ENCODE results near the gene MCAT. TPM values are rescaled to one million over a fixed set of nuclear protein-coding genes. Genes with fewer than 3 reads are reported as not detected.

MCAT gene, protein sequence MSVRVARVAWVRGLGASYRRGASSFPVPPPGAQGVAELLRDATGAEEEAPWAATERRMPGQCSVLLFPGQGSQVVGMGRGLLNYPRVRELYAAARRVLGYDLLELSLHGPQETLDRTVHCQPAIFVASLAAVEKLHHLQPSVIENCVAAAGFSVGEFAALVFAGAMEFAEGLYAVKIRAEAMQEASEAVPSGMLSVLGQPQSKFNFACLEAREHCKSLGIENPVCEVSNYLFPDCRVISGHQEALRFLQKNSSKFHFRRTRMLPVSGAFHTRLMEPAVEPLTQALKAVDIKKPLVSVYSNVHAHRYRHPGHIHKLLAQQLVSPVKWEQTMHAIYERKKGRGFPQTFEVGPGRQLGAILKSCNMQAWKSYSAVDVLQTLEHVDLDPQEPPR
- total RNA-seq (2012; rRNA removed) (7.3 and 8.3 TPM in 2 replicates), polyA plus RNA-seq (2012; rRNA removed) (19.7 and 21.2 TPM in 2 replicates), Bru-seq, nascent RNA (percentile 48 among the genes with signal in this experiment), BruChase-seq, experiment 1, labeled RNA remaining after a 6-hour chase (percentile 51 among the genes with signal in this experiment), BruChase-seq, experiment 2, labeled RNA remaining after a 2-hour chase (percentile 44 among the genes with signal in this experiment)
- 25.4 and 27.1 TPM in 2 replicates for polyA plus RNA-seq (2012; cell fraction: cytosol; rRNA removed)
- 11.1 and 16.6 TPM in 2 replicates for polyA plus RNA-seq (2012; cell fraction: nucleus; rRNA removed; ENCODE audit: low replicate concordance)
- long read RNA-seq, transcript MCAT-201 (4 exons, 2,056 nt): major isoform, 7 of 11 reads
- long read RNA-seq, partial matches to known transcripts: 0 of 11 reads
- long read RNA-seq, other reads (novel, unspliced or antisense): 2 of 11 reads

DNA sequence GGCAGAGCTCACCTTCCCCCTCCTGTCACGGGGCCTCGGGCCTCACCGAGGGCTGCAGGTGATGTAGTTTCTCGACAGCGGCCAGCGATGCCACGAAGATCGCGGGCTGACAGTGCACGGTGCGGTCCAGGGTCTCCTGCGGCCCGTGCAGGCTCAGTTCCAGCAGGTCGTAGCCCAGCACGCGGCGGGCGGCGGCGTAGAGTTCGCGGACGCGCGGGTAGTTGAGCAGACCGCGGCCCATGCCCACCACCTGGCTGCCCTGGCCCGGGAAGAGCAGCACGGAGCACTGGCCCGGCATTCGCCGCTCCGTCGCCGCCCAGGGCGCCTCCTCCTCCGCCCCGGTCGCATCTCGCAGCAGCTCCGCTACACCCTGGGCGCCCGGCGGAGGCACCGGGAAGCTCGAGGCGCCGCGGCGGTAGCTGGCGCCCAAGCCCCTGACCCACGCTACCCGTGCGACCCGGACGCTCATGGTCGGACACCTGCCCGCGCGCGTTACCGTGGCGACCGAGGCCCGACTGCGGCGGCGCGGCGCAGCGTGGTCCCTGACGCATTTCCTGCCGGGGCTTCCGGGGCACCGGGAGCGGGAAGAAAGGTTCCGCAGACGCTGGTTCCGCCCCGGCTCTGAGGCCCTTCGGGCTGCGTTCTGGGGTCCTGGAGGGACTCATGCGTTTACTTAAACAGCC lies at the start of gene MCAT:
TSS of gene MCAT (minus strand) at position 519 of the 683 bp plus-strand sequence. CDS start at position 469, 50 bp downstream.
- peak within 1 kb of the TSS; percentile 92 for H2AFZ ChIP-seq (replicated peaks; ENCODE audit: low read length, poor library complexity)
- H4K91ac ChIP-seq (ENCODE audit: insufficient read depth, low read depth, low read length): peak within 1 kb of the TSS; percentile 81
- peak within 1 kb of the TSS; percentile 93 for H3K14ac ChIP-seq (replicated peaks; ENCODE audit: low read depth, low read length)
- peak within 1 kb of the TSS; percentile 77 for H2BK5ac ChIP-seq (ENCODE audit: low read depth, low read length, poor library complexity, severe bottlenecking)
- in situ Hi-C loops (cut with MboI; ENCODE audit: low sequenced_read_pairs): no loop called here
- dilution Hi-C loops (cut with HindIII; ENCODE audit: low sequenced_read_pairs, unreplicated experiment): no loop called here
- TF ChIP-seq RAD21 (IDR thresholded peaks at IDR 0.05; ENCODE audit: low read length) (no peak), MAZ (IDR thresholded peaks at IDR 0.05; ENCODE audit: borderline replicate concordance, low read depth, low read length) (0 out of 2 replicates have a peak, but pooled peaks have one; percentile 23), POLR2A (IDR thresholded peaks at IDR 0.05; ENCODE audit: low read depth, low read length) (peak; percentile 34; the same call in 1 of the 2 replicates), MXI1 (IDR thresholded peaks at IDR 0.05; ENCODE audit: borderline replicate concordance, low read depth, low read length) (peak; percentile 91), RCOR1 (IDR thresholded peaks at IDR 0.05; ENCODE audit: insufficient replicate concordance, low read length) (peak; percentile 30), MAFK (IDR thresholded peaks at IDR 0.05; ENCODE audit: low read depth, low read length) (no peak), RFX5 (IDR thresholded peaks at IDR 0.05; ENCODE audit: low read depth, low read length) (no peak)
- TF ChIP-seq, protein P1, sequence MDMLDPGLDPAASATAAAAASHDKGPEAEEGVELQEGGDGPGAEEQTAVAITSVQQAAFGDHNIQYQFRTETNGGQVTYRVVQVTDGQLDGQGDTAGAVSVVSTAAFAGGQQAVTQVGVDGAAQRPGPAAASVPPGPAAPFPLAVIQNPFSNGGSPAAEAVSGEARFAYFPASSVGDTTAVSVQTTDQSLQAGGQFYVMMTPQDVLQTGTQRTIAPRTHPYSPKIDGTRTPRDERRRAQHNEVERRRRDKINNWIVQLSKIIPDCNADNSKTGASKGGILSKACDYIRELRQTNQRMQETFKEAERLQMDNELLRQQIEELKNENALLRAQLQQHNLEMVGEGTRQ (IDR thresholded peaks at IDR 0.05; ENCODE audit: low read depth, low read length): peak; percentile 41; the same call in 1 of the 2 replicates
- H3K9me1 ChIP-seq (ENCODE audit: insufficient read depth, low read length): no peaks in the 10 kb centered on the region
- H3K9me3 ChIP-seq (ENCODE audit: control insufficient read depth, insufficient read depth, low read length): no peaks in the 10 kb centered on the region
- peaks cover 11% of the 10 kb centered on the region for H3K36me3 ChIP-seq (ENCODE audit: control insufficient read depth, insufficient read depth, low read length)
- peak within 1 kb of the TSS; percentile 85 for H3K4me3 ChIP-seq (ENCODE audit: insufficient read depth, low read depth, low read length)
- H3K27ac ChIP-seq (ENCODE audit: insufficient read depth, low read length): peak within 1 kb of the TSS; percentile 62
- BruUV-seq (replicated peaks): no TSS peak
- 1% methylated on average over 54 of the region's 83 CpGs; no CpG with 5 or more reads in 1 of the 2 experiments for WGBS, 2 experiments (ENCODE audit: extremely low coverage in 2 of 2, insufficient read length in 1 of 2)
- peak within 1 kb of the TSS; percentile 96 for H3K4me2 ChIP-seq (ENCODE audit: low read depth, low read length)
- peaks cover 15 to 17% of the 10 kb centered on the region in 2 experiments; a peak in 3 of 4 replicates for H3K79me1 ChIP-seq (ENCODE audit: low read depth in 1 of 2, low read length in 2 of 2)
- ChIA-PET CTCF (no interaction called here), POLR2A (ENCODE audit: unreplicated experiment) (no interaction called here)
- H3K18ac ChIP-seq (ENCODE audit: low read depth, low read length): peak within 1 kb of the TSS; percentile 76; the same call in 1 of the 2 replicates
- 0 out of 2 replicates have a peak within 1 kb of the TSS, but pooled peaks have one; percentile 7 for H3K23ac ChIP-seq (ENCODE audit: low read depth, low read length)
- H3K4ac ChIP-seq (ENCODE audit: low read depth, low read length): peak within 1 kb of the TSS; percentile 92
- no peaks in the 10 kb centered on the region for H4K20me1 ChIP-seq (ENCODE audit: insufficient read depth, low read length)
- peak within 1 kb of the TSS; percentile 55; the same call in 1 of the 2 replicates for H2BK120ac ChIP-seq (ENCODE audit: low read depth, low read length)
- peak within 1 kb of the TSS; percentile 100 for H4K5ac ChIP-seq (ENCODE audit: low read depth, low read length)
- intact Hi-C loops (cut with micrococcal nuclease): no loop called here
- no peak within 1 kb of the TSS for H2BK15ac ChIP-seq (ENCODE audit: low read depth, low read length)
- H4K8ac ChIP-seq (ENCODE audit: low read depth in 2 of 2, low read length in 2 of 2): peak within 1 kb of the TSS; percentile 100
- H3K27me3 ChIP-seq (ENCODE audit: control insufficient read depth, insufficient read depth, low read length): no peaks in the 10 kb centered on the region
- DNase-seq (peak; percentile 68), ATAC-seq (ENCODE audit: low read depth) (peak; percentile 99)
- H3K9ac ChIP-seq (ENCODE audit: low read depth, low read length): peak within 1 kb of the TSS; percentile 68
- no peak within 1 kb of the TSS for H2BK20ac ChIP-seq (ENCODE audit: low read depth, low read length)
- H2AK5ac ChIP-seq (ENCODE audit: low read depth, low read length): peak within 1 kb of the TSS; percentile 49
- peak within 1 kb of the TSS; percentile 16; the same call in 1 of the 2 replicates for H3K56ac ChIP-seq (ENCODE audit: extremely low read depth, insufficient read depth, low read length)
- no peaks in the 10 kb centered on the region for H3K4me1 ChIP-seq (ENCODE audit: control insufficient read depth, insufficient read depth, low read length)
- peak within 1 kb of the TSS; percentile 97 for H2AK9ac ChIP-seq (replicated peaks; ENCODE audit: low read depth, low read length, poor library complexity)

All from IMR-90 (cell line).